Tibial artery (tissue), 4 donors: Measurements from ENCODE around the gene NAT10.

ENCODE experiments used
- DNase-seq, 2 donors: peaks; one replicate each; pipeline ENCODE4 v3.0.0-alpha.2; 2019
- H3K27ac ChIP-seq, 2 donors: fragments of 200-600 bp; sonication (generic) in 1 of 2; 1 replicate in 1 of 2; 2 replicates in 1 of 2; pipeline ENCODE4 v1.5.1; 2018 to 2019; ENCODE audit warnings: mild to moderate bottlenecking in 1 of 2
- H3K27me3 ChIP-seq, 2 donors: fragments of 200-600 bp; sonication (generic) in 1 of 2; one replicate each; pipeline versions ENCODE4 v1.5.1 to v1.6.0; 2016 to 2019
- H3K36me3 ChIP-seq, 3 donors: fragments of 200-600 bp; sonication (generic) in 2 of 3; one replicate each; pipeline ENCODE4 v1.5.1; 2016 to 2019; ENCODE audit warnings: mild to moderate bottlenecking in 2 of 3
- H3K4me1 ChIP-seq, 4 donors: fragments of 200-600 bp; sonication (generic) in 2 of 4; 1 replicate in 3 of 4; 2 replicates in 1 of 4; pipeline ENCODE4 v1.5.1; 2016 to 2019
- H3K4me3 ChIP-seq, 2 donors: fragments of 200-600 bp; sonication (generic) in 1 of 2; 1 replicate in 1 of 2; 2 replicates in 1 of 2; pipeline ENCODE4 v1.5.1; 2018 to 2019; ENCODE audit warnings: mild to moderate bottlenecking in 2 of 2
- H3K9me3 ChIP-seq, 3 donors: fragments of 200-600 bp; sonication (generic) in 1 of 3; one replicate each; pipeline ENCODE4 v1.5.1; 2016 to 2019
- intact Hi-C: fragments of 100-400 bp; cut with DNase I; formaldehyde crosslinking; loops from one replicate; pipeline ENCODE4 v1.15.0; 2023; ENCODE audit warnings: low total_unique reads
- TF ChIP-seq, protein P1 (sequence below), 2 experiments: fragments of 200-600 bp in 1 of 2; fragments of 450-650 bp in 1 of 2; IDR thresholded peaks; one replicate each; pipeline ENCODE4 v1.5.1; 2017 to 2019; ENCODE audit warnings: antibody characterized with exemption in 2 of 2, mild to moderate bottlenecking in 1 of 2, moderate library complexity in 1 of 2

NAT10 gene

DNA sequence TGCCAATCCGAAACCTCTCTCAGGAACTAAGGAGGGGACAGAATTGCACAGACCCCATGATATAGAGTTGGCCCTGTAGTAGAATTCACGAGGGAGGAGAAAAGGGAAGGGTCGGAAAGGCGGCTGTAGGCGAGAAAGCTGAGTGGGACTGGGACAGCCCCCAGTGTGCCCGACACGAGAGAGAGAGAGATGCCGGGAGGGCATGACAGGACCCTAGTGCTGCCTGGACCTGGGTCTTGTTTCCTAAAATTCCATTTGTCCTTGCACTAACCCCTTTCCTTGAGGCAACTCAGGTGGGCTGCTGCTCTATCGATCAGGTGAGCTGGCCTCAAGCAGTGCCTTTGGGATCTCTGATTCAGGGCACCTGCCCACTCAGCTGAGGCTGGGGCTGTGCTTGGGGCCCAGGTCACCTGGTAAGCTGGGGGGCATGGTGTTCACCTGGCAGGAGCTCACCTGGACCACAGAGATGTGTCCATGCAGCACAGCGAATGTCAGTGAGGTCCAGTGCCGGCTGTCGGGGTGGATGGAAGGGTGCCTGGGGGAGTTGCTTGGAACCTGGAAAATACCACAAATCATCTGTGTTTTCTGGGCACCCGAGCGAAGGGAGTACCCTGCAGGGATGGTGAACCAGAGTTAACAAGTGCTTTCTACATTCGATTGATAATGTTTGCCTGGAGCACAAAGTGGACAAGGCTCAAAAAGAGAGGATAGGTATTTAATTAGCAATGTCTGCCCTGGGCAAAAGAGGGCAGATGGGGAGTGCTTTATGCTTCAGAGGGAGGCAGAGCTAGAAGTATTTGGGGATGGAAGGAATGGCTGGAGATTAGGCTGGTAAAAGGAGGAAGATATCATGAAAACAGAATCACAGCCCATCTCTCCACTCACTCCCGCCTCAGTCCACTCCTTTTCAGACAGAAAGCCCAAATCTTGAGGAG is 61.6 kb downstream of the NAT10 start:
- TF ChIP-seq, protein P1, sequence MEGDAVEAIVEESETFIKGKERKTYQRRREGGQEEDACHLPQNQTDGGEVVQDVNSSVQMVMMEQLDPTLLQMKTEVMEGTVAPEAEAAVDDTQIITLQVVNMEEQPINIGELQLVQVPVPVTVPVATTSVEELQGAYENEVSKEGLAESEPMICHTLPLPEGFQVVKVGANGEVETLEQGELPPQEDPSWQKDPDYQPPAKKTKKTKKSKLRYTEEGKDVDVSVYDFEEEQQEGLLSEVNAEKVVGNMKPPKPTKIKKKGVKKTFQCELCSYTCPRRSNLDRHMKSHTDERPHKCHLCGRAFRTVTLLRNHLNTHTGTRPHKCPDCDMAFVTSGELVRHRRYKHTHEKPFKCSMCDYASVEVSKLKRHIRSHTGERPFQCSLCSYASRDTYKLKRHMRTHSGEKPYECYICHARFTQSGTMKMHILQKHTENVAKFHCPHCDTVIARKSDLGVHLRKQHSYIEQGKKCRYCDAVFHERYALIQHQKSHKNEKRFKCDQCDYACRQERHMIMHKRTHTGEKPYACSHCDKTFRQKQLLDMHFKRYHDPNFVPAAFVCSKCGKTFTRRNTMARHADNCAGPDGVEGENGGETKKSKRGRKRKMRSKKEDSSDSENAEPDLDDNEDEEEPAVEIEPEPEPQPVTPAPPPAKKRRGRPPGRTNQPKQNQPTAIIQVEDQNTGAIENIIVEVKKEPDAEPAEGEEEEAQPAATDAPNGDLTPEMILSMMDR (IDR thresholded peaks at IDR 0.05) = no peak
- intact Hi-C loops = loop anchor here (10.0 kb wide), 1 partner anchor 162 kb away; no protein-coding TSS in a partner anchor
- H3K4me3 ChIP-seq = no peak overlapping the region
- no peak overlapping the region for H3K27ac ChIP-seq
- DNase-seq = peak in 1 of 2 donors; percentile 57
- H3K4me1 ChIP-seq = no peaks in the 10 kb centered on the region
- peaks cover 0 to 31% (median 30%) of the 10 kb centered on the region in 3 donors for H3K36me3 ChIP-seq
- no peaks in the 10 kb centered on the region for H3K27me3 ChIP-seq
- H3K9me3 ChIP-seq = no peaks in the 10 kb centered on the region

DNA sequence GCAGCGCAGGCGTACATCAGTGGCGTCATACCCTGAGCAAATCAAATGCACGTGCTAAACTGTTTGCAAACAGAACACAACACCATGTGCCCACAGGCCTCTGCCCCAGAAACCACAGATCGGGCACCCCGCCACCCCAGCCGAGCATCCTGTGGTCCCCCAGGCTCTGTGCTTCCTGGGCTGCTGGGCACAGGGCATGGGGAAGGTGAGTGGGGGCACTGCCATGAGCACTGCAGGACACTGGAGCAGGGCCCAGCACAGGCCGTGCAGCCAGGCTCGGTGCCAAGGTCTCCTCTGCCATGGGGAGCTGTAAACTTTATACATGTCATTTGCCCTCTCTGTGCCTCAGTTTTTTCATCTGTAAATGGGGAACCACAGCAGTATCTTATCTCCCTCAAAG is 62.5 kb downstream of the NAT10 start:
- TF ChIP-seq, protein P1 (IDR thresholded peaks at IDR 0.05) = no peak
- Histone ChIP-seq H3K4me3 (no peak overlapping the region), H3K9me3 (no peaks in the 10 kb centered on the region), H3K27ac (no peak overlapping the region), H3K36me3 (peaks cover 0 to 22% (median 21%) of the 10 kb centered on the region in 3 donors), H3K4me1 (no peaks in the 10 kb centered on the region), H3K27me3 (no peaks in the 10 kb centered on the region)
- no peak for DNase-seq
- intact Hi-C loops = loop anchor here (10.0 kb wide), 1 partner anchor 163 kb away; no protein-coding TSS in a partner anchor

DNA sequence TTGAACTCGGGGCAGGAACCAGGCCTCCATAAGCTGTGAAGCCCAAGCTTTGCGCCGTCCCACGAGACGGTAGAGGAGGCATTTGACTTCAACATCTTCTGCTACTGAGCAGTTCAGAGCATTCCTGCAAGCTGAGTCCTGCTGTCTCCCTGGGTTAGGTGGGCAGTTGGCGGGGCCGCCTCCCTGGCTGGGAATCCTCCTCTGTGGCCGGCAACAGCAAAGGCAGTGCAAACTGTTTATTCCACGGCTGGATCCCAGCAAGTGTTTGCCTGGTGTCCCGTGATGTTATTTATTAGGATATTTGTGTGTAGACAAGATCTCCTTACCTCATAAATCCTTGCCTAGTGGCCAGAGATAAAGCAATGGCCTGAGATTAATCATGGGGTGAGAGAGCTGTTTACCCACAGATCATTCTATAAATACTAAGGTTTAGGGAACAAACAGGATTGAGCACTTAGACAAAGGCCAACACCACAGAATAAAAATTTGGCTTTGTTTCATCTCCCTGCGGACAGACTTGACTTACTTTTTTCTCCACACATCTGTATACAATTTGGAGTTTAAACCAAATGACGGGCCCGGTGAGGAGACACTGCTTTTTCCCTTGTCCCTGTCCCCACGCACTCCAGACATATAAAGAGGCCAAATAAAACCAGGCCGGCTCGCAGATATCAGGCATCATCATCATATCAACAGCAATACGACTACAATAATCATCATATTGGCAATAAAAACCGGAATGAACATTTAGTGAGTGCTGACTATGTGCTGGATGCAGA is 63.4 kb downstream of the NAT10 start:
- Histone ChIP-seq H3K4me1 (peaks cover 0 to 4% (median 0%) of the 10 kb centered on the region in 4 donors), H3K4me3 (no peak overlapping the region), H3K36me3 (peaks cover 0 to 15% (median 13%) of the 10 kb centered on the region in 3 donors), H3K27me3 (no peaks in the 10 kb centered on the region), H3K9me3 (no peaks in the 10 kb centered on the region), H3K27ac (no peak overlapping the region)
- TF ChIP-seq, protein P1 (IDR thresholded peaks at IDR 0.05) = no peak
- DNase-seq = no peak
- intact Hi-C loops = loop anchor here (10.0 kb wide), 1 partner anchor 164 kb away; no protein-coding TSS in a partner anchor

DNA sequence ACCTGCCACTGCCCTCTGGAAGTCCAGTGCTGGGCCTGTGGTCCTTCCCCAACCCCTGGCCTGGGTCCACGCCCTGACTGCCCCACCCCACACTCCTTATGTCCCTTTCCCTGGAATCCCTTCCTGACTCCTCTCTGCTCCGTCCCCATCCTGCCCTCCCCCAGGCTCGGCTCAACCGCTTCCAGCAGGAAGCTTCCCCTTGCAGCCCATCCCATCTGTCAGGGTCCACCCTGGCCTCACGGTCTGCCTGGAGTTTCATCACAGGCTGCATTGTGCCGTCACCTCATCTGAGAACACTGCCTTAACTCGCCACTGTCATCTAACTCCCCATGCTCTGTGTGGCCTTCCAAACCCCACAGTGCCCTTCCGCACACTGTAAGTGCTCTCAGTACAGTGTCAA is 64.3 kb downstream of the NAT10 start:
- Histone ChIP-seq H3K4me3 (no peak overlapping the region), H3K4me1 (peaks cover 0 to 9% (median 3%) of the 10 kb centered on the region in 4 donors), H3K9me3 (no peaks in the 10 kb centered on the region), H3K27me3 (no peaks in the 10 kb centered on the region), H3K36me3 (peaks cover 0 to 15% (median 13%) of the 10 kb centered on the region in 3 donors), H3K27ac (no peak overlapping the region)
- no peak for DNase-seq
- intact Hi-C loops = loop anchor here (5.0 to 10.0 kb wide), 2 partner anchors 165 to 323 kb away; no protein-coding TSS in a partner anchor
- TF ChIP-seq, protein P1 (IDR thresholded peaks at IDR 0.05) = no peak

DNA sequence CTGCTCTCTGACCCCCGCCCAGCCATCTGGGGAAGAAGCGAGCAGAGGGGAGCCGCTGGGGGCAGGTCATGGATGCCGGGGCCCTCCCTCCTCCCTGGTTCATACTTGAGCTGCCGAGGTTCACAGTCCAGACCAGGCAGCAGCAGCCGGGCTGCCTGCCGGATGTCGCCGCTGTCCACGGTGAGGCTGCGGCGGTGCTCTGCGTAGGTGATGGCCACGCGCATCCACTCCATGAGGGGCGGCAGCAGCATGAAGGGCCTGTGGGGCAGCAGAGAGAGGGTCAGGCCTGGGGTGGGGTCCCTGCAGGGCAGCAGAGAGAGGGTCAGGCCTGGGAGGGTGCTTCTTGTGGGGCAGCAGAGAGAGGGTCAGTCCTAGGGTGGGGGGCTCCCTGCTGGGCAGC is 67.6 kb downstream of the NAT10 start:
- H3K4me1 ChIP-seq = peaks cover 0 to 13% (median 8%) of the 10 kb centered on the region in 4 donors
- H3K36me3 ChIP-seq = peaks cover 0 to 5% (median 0%) of the 10 kb centered on the region in 3 donors
- no peak overlapping the region for H3K27ac ChIP-seq
- no peak for DNase-seq
- intact Hi-C loops = loop anchor here (5.0 kb wide), 1 partner anchor 319 kb away; no protein-coding TSS in a partner anchor
- TF ChIP-seq, protein P1 (IDR thresholded peaks at IDR 0.05) = no peak
- no peak overlapping the region for H3K4me3 ChIP-seq
- no peaks in the 10 kb centered on the region for H3K27me3 ChIP-seq
- H3K9me3 ChIP-seq = no peaks in the 10 kb centered on the region
